ENCODE measurements around the gene PXDC1. TPM values are rescaled to one million over a fixed set of nuclear protein-coding genes. Genes with fewer than 3 reads are reported as not detected.

Gene PXDC1
- total RNA-seq, 4 donors from 2014 or later: 8.8 to 47.1 (median 19.6) TPM

DNA sequence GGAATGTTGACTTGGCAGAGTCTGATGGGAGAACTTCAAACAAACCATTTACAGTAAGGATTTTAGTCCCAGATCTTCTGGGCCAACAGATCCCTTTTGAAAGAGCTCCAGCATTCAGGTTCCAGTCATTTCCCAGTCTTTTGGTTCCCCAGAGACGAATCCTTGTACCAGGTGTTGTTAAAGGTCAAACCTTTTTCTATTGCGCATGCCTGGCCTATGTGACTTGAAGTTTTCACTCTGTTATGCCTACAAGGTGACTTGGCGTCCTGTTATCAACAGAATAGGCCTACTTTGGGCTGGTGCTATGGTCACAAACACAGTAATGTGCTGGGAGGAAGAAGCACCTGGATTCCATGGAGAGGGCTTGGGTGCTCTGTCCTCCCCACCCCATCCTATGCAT is 52.3 kb downstream of the PXDC1 start:
- DNase-seq (no peak), ATAC-seq (no peak)
- no peak for TF ChIP-seq CTCF (IDR thresholded peaks at IDR 0.05 in 4 of 5, conservative IDR thresholded peaks at IDR 0.05 in 1 of 5)
- TF ChIP-seq POLR2A (IDR thresholded peaks at IDR 0.05): no peak
- Histone ChIP-seq H3K27me3 (no peaks in the 10 kb centered on the region), H3K4me3 (no peak overlapping the region), H3K27ac (no peak overlapping the region), H3K36me3 (no peaks in the 10 kb centered on the region), H3K4me1 (no peaks in the 10 kb centered on the region), H3K9me3 (no peaks in the 10 kb centered on the region)
- intact Hi-C loops (cut with DNase I; ENCODE audit: low total_unique reads): no loop called here
- in situ Hi-C loops (cut with MboI; ENCODE audit: low sequenced_read_pairs in 4 of 4): no loop called here

DNA sequence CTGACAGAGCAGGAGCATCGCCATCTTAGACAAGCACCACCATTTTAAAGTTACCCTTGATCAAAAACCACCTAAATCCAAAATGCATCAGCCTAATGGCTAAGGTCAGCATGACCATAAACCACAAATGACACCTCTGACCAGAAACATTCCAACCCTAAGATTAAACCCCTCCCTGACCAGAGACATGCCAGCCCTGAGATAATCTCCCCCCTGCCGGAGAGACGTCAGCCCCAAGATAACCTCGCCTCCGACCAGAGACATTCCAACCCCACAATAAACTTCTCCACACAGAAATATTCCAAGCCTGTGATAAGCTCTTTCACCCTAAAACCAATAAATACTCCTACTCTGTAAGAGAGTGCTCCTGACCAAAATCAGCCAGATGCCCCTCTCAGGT is 53.5 kb downstream of the PXDC1 start:
- TF ChIP-seq POLR2A (IDR thresholded peaks at IDR 0.05) (no peak), CTCF (IDR thresholded peaks at IDR 0.05 in 4 of 5, conservative IDR thresholded peaks at IDR 0.05 in 1 of 5) (no peak)
- Histone ChIP-seq H3K9me3 (no peaks in the 10 kb centered on the region), H3K4me1 (no peaks in the 10 kb centered on the region), H3K4me3 (no peak overlapping the region), H3K27me3 (no peaks in the 10 kb centered on the region), H3K27ac (no peak overlapping the region), H3K36me3 (no peaks in the 10 kb centered on the region)
- in situ Hi-C loops (cut with MboI; ENCODE audit: low sequenced_read_pairs in 4 of 4) (no loop called here), intact Hi-C loops (cut with DNase I; ENCODE audit: low total_unique reads) (no loop called here)
- DNase-seq (no peak), ATAC-seq (no peak)

DNA sequence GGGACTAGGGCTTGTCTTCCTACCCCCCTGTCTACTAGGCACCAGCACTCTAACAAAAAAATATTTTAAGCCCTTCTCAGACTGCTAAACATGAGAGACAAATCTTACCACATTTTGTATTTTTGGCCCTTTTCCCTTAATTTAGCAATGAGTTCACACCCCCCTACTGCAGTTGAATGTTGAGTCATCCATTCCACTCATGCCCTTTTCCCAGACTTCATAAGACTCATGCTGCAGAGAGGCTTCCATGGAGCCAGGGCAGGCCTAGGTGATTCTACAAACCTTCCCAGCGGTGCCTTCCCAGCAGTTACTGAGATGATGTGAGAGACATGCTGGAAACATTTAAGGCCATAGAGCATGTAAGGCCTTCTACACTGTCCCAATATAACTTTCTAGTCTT is 53.9 kb downstream of the PXDC1 start:
- no peak for TF ChIP-seq CTCF (IDR thresholded peaks at IDR 0.05 in 4 of 5, conservative IDR thresholded peaks at IDR 0.05 in 1 of 5)
- Histone ChIP-seq H3K27ac (no peak overlapping the region), H3K27me3 (no peaks in the 10 kb centered on the region), H3K4me1 (no peaks in the 10 kb centered on the region), H3K9me3 (no peaks in the 10 kb centered on the region), H3K36me3 (no peaks in the 10 kb centered on the region), H3K4me3 (no peak overlapping the region)
- intact Hi-C loops (cut with DNase I; ENCODE audit: low total_unique reads): no loop called here
- ATAC-seq (peak; percentile 53 to 83), DNase-seq (no peak)
- in situ Hi-C loops (cut with MboI; ENCODE audit: low sequenced_read_pairs in 4 of 4): no loop called here

DNA sequence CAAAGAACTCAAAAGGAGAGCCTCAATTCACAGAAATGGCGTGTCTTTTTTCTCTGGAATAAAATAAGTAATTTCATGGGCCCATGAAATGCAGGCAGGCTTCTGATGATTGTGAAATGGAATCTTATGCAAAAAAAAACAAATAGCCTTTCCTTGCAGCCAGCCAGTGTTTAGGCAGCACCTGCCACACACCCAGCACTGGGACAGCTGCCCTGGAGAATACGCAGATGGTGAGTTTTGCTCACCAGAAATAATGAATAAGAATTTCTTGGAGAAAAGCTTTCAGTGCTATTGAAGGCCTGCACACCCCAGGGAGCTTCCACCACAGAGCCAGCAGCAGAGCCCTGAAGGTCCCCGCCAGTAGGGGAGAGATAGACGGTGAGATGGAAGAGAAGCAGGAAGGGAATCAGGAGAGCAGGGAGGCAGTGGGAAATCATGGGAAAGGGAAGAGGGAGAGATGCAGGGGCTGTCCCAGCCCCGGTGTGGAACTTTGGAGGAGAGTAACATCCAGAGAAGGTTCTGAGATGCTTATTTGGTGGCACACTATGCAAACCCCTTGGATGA is 54.9 kb downstream of the PXDC1 start:
- no peaks in the 10 kb centered on the region for H3K4me1 ChIP-seq
- H3K27ac ChIP-seq: no peak overlapping the region
- no peak for TF ChIP-seq POLR2A (IDR thresholded peaks at IDR 0.05)
- intact Hi-C loops (cut with DNase I; ENCODE audit: low total_unique reads): no loop called here
- no peaks in the 10 kb centered on the region for H3K27me3 ChIP-seq
- no peaks in the 10 kb centered on the region for H3K9me3 ChIP-seq
- no peak overlapping the region for H3K4me3 ChIP-seq
- peak in 1 of 2 donors; percentile 48 for ATAC-seq
- H3K36me3 ChIP-seq: no peaks in the 10 kb centered on the region
- no peak for DNase-seq
- in situ Hi-C loops (cut with MboI; ENCODE audit: low sequenced_read_pairs in 4 of 4): no loop called here

- intact Hi-C loops (cut with DNase I; ENCODE audit: low total_unique reads) (no loop called here), in situ Hi-C loops (cut with MboI; ENCODE audit: low sequenced_read_pairs in 4 of 4) (no loop called here)
- no peak for TF ChIP-seq CTCF (IDR thresholded peaks at IDR 0.05 in 4 of 5, conservative IDR thresholded peaks at IDR 0.05 in 1 of 5)
- no peak for TF ChIP-seq POLR2A (IDR thresholded peaks at IDR 0.05)
- Histone ChIP-seq H3K4me1 (no peaks in the 10 kb centered on the region), H3K9me3 (no peaks in the 10 kb centered on the region), H3K4me3 (no peak overlapping the region), H3K36me3 (no peaks in the 10 kb centered on the region), H3K27me3 (no peaks in the 10 kb centered on the region), H3K27ac (no peak overlapping the region)
- no peak for ATAC-seq
- DNase-seq: no peak
These were observed 56.3 kb downstream of the PXDC1 start for GRCh38 chr6:3695065-3695817.

All from gastrocnemius medialis (tissue), 4 donors.